ENCODE data around the gene RASGRP3. TPM values are rescaled to one million over a fixed set of nuclear protein-coding genes. Genes with fewer than 3 reads are reported as not detected.
"Not testable (repeated sequence)": the region's sequence is repeated elsewhere in the genome, so short reads cannot be mapped to it uniquely, and the experiment has no call there.

The RASGRP3 gene
- polyA plus RNA-seq (ENCODE audit: insufficient read length in 4 of 4): 10 to 100 TPM; 15.3 to 21.8 (median 19.2) TPM

GRCh38 chr2:33476131-33476792 lies at the start of gene RASGRP3:
Gene RASGRP3, plus strand, starts transcription at chr2:33476649. Its CDS starts 38,488 bp downstream, at chr2:33515137.
- DNase-seq (ENCODE audit: low read depth in 4 of 4, low spot score in 3 of 4): peak; percentile 54 to 70 (median 68)

- DNase-seq (ENCODE audit: low read depth in 4 of 4, low spot score in 3 of 4): no peak
These were observed 49.7 kb upstream of the RASGRP3 start for GRCh38 chr2:33426666-33427231.

- DNase-seq (ENCODE audit: low read depth in 4 of 4, low spot score in 3 of 4): peak in 1 of 4 donors; percentile 41
These were observed 46.4 kb upstream of the RASGRP3 start for GRCh38 chr2:33430077-33430476.

GRCh38 chr2:33430856-33431255 lies 45.6 kb upstream of the RASGRP3 start:
- no peak for DNase-seq (ENCODE audit: low read depth in 4 of 4, low spot score in 3 of 4)

GRCh38 chr2:33432871-33433270 lies 43.6 kb upstream of the RASGRP3 start:
- DNase-seq (ENCODE audit: low read depth in 4 of 4, low spot score in 3 of 4): no peak

GRCh38 chr2:33433279-33434235 lies 42.9 kb upstream of the RASGRP3 start:
- no peak for DNase-seq (ENCODE audit: low read depth in 4 of 4, low spot score in 3 of 4)

GRCh38 chr2:33435518-33435917 lies 40.9 kb upstream of the RASGRP3 start:
- no peak for DNase-seq (ENCODE audit: low read depth in 4 of 4, low spot score in 3 of 4)

GRCh38 chr2:33436083-33436482 lies 40.4 kb upstream of the RASGRP3 start:
- DNase-seq (ENCODE audit: low read depth in 4 of 4, low spot score in 3 of 4): no peak

GRCh38 chr2:33437297-33437696 lies 39.2 kb upstream of the RASGRP3 start:
- no peak for DNase-seq (ENCODE audit: low read depth in 4 of 4, low spot score in 3 of 4)

- no peak for DNase-seq (ENCODE audit: low read depth in 4 of 4, low spot score in 3 of 4)
These were observed 38.6 kb upstream of the RASGRP3 start for GRCh38 chr2:33437815-33438214.

- no peak for DNase-seq (ENCODE audit: low read depth in 4 of 4, low spot score in 3 of 4)
These were observed 35.1 kb upstream of the RASGRP3 start for GRCh38 chr2:33441235-33441810.

GRCh38 chr2:33442052-33442451 lies 34.4 kb upstream of the RASGRP3 start:
- not testable (repeated sequence) for DNase-seq (ENCODE audit: low read depth in 4 of 4, low spot score in 3 of 4)

GRCh38 chr2:33442528-33443079 lies 33.8 kb upstream of the RASGRP3 start:
- DNase-seq (ENCODE audit: low read depth in 4 of 4, low spot score in 3 of 4): no peak

- no peak for DNase-seq (ENCODE audit: low read depth in 4 of 4, low spot score in 3 of 4)
These were observed 33.1 kb upstream of the RASGRP3 start for GRCh38 chr2:33443274-33443829.

- no peak for DNase-seq (ENCODE audit: low read depth in 4 of 4, low spot score in 3 of 4)
These were observed 31.5 kb upstream of the RASGRP3 start for GRCh38 chr2:33444967-33445366.

- no peak for DNase-seq (ENCODE audit: low read depth in 4 of 4, low spot score in 3 of 4)
These were observed 28.1 kb upstream of the RASGRP3 start for GRCh38 chr2:33448220-33448899.

GRCh38 chr2:33451214-33451613 lies 25.2 kb upstream of the RASGRP3 start:
- no peak for DNase-seq (ENCODE audit: low read depth in 4 of 4, low spot score in 3 of 4)

GRCh38 chr2:33451825-33452224 lies 24.6 kb upstream of the RASGRP3 start:
- DNase-seq (ENCODE audit: low read depth in 4 of 4, low spot score in 3 of 4): no peak

GRCh38 chr2:33452545-33452944 lies 23.9 kb upstream of the RASGRP3 start:
- no peak for DNase-seq (ENCODE audit: low read depth in 4 of 4, low spot score in 3 of 4)
